GM21447 (cell line): ENCODE measurements around the gene HDAC7.

Experiments used
- ATAC-seq: cut with Tn5 transposase; IDR thresholded peaks from one replicate; pipeline ENCODE4 v1.9.1; 2021; ENCODE audit not compliant: unreplicated experiment

The HDAC7 gene

GRCh38 chr12:47795121-47795813 lies 24.4 kb downstream of the HDAC7 start:
- ATAC-seq = no peak

DNA sequence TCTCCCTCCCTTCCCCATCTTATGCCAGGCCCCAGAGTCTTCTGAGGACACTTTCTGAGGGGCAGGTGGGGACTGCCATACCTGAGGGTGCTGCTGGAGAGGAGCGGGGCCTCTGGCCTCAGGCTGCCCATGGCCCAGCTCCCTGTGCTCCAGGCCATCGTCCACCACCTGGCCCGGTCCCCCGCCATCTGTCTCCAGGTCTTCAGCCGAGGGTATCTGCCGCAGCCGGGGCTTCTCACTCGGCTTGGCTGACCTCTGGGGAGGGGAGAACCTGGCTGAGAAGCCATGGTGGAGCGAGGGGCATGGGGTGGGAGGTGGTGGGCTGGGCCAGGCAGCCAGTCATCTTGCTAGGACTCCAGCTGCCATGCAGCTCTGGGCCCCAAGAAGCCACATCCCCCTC lies 25.0 kb downstream of the HDAC7 start:
- no peak for ATAC-seq

DNA sequence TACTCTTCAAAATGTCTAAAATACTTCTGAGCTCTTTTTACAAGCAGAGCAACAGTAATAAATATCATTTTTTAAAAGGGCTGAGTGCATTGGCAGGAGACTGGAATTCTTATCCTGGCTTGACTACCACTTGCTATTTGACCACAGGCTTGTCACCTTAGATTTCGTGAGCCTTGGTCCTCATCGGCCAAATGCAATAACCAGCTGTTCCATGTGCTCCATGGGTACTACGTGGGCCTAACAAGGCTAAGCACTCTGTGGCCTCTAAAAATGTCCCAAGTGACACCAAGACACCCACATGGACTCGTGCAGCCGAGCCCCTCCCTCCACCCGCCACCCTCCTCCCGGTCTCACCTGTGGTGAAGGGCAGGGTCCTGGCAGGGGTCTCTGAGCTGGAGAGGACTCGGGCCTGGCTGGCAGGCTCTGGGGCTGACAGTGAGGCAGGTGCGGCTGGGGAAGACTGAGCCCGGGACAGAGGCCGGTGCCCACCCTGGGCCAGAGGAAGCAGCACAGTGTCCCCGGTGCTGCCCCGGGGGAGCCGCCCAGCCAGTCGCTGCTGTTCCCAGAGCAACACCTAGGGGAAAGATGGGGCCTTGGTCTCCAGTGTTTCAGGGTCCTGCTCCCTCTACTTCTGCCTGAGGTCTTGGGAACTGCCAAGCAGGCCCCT lies 26.6 kb downstream of the HDAC7 start:
- no peak for ATAC-seq

- no peak for ATAC-seq
These were observed 27.8 kb downstream of the HDAC7 start for GRCh38 chr12:47791874-47792273.

- no peak for ATAC-seq
These were observed 28.4 kb downstream of the HDAC7 start for GRCh38 chr12:47791351-47791746.

DNA sequence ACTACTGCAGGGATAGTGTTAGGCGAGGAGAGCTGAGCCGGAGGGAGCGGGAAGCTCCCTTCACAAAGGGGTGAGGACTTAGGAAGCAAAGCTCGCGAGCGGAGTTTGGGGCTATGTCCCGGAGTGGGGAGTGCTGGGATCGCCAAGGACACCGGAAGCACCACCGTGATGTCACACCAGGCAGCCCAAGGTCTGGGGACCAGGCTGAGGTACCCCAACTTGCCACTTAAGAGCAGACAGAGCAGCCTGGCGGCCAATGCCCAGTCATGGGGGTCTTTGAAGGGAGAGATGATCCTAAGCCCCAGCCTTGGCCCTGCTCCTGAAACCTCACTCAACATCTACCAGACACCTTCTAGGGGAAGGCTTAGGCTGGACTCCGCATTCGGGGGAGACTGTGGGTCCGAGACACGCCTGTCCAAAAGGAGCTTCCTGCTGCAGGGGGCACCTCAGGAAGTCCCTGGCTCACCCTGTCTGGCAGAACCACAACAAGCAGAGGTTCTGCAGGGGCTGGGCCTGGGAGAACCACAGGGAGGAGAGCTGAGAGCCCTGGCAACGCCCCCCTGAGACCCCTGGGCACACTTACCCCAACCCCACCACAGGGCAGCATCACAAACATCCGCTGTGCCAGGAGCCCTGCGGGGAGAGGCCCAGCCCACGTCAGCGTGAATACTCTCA lies 28.9 kb downstream of the HDAC7 start:
- no peak for ATAC-seq

DNA sequence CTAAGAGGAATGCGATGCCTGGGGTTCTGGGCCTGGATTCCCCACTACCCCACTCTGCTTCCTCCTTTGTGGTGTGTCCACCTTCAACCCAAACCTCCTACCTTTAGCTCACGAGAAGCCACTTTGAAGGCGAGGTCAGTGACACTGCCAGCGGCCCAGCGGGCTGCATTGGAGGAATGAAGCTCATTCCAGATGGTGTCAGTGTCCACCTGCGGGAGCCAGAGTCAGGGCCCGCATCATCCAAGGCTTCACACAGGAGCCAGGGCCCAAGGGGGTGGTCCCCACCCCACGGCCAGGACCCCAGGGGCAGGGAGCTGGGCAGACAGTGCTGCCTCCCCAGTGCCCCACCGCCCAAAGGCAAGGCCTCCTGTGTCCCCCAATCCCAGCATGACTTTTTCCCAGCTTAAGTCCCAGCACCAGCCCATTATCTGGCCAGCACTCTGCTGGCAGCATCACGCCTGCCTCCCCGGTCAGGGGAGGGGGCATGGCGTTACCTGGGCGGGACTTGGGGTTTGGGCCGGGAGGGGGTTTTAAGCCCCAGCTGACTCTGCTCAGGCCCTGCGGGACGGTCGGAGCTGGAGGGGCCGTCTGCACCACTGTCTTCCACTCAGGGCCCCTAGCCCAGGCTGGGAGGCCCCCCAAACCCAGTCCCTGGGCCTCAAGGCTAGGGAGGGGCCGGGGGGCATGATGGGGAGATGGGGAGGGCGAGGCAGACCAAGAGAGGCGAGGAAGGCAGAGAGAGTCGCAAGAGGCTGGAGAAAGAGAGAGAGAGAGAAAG lies 29.8 kb downstream of the HDAC7 start:
- ATAC-seq = no peak

DNA sequence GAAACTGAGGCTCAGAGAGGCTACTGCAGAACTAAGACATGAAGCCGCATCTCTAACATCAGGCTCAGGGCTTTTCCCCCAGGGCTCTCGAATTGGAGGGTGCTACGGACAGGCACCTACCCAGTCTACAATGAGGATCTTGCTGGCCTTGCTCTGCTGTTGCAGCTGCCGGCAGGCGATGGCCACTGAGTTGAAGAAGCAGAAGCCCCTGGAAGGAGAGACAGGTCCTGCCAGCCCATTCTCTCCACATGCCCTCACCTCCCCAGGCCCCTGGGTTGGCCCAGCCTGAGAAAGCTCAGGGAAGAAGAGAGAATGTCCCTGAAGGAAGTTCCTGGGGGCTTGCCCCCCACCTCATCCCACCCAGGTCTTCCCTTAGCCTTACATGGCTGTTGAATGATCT lies 30.6 kb downstream of the HDAC7 start:
- no peak for ATAC-seq

DNA sequence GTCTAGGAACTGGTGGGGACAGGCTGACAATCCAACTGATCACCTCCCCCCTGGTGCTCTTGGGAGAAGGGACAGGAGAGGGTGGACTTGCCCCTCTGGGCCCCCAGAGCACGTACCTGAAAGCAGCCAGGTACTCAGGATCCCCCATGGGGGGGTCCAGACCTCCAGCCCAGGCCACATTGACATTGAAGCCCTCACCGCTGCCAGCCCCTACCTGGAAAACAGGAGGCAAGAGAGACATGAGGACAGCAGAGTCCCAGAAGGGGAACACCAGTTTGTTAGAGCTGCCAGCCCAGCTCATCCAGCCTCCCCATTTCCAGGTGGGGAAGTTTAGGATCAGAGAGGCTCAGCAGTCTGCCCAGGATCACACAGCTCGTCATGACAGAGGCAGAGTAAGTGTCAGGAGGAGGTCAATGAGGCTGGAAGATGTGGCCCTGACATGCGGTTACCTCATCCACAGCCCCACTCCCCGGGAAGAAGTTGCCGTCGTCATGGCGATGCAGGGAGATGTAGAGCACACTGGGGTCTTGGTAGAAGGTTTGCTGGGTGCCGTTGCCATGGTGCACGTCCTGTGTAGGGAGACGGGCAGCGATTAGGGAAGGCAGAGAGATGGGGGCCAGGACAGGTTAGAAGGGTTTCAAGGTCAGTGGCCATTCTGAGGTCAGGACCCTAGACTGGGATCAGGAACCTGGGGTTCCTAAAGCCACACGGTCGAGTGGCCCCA lies 31.9 kb downstream of the HDAC7 start:
- no peak for ATAC-seq

GRCh38 chr12:47786662-47787280 lies 32.9 kb downstream of the HDAC7 start:
- no peak for ATAC-seq

DNA sequence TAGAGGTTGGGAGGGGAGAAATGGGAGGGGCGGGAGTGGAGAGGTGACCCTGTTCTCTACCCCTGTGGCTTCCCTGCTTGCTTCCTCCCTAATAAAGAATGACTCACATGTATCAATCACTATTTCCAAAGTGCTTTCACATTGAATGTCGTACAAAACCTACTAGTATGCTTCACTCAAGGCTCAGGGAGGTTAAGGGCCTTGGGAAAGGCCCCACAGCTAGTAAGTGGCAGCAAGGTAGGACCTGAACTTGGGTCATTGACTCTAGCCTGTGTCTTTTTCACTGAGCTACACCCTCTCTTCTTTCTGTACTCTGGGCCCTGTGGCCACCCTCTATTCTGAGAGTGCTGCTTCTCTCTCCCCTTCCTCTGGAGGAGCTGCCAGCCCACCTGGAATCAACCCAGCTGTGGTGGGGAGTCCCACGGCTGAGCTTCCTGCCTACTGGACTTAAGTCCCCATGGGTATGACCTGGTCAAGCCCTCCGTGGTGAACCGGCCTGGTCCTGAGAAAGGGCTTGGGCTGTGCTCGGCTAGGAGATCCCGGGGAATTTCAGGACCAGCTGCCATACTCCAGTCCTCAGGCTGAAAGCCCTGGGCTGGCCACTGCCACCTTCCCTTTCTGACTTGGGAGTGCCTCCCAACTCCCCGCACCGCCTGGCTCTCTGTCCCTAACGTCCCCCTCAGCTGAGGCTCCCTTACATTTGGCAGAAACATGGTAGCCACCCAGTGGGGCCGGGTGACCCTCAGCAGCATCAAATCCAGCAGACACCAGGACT lies 33.6 kb downstream of the HDAC7 start:
- no peak for ATAC-seq

DNA sequence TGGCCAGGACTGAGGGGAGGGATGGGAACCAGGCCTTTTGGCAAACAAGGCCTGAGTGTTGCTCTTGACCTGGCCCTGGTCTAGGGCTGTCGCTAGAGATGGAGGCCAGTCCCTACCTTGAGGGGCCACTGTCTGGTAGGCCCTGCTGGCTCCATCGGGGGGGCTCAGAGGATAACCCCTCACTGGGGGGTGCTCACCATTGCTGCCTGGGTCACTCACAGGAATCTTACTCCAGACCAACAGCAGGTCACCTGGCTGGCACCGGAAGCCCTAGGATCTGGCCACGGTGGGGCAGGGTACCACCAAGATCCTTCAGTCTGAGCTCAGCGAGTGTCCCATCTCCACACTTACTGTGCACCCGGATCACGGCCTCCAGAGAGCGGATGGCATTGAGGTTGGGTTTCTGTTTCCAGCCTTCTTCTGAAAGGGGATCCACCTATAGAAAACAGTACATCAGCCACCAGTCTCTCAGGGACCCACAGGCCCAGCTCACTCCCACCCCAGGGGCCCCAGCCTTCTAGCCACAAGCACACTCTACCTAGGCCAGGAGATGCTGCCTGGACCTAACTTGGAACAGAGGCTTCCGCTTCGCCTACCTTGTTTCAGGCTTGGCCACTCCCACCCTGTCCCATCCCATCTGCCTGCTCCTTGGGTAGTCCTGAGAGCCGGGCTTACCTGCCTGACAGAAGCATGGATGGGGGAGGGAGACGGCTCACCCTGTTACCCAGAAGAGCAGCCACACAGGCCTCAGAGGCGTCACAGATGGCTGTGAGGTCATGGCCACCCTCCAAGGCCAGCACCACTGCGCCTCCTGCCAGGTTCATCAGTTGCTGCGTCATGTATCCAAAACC lies 34.4 kb downstream of the HDAC7 start:
- no peak for ATAC-seq

GRCh38 chr12:47783821-47784819 lies 35.6 kb downstream of the HDAC7 start:
- no peak for ATAC-seq

GRCh38 chr12:47783024-47783755 lies 36.5 kb downstream of the HDAC7 start:
- ATAC-seq = no peak

GRCh38 chr12:47782372-47782770 lies 37.3 kb downstream of the HDAC7 start:
- ATAC-seq = no peak

- no peak for ATAC-seq
These were observed 38.0 kb downstream of the HDAC7 start for GRCh38 chr12:47781479-47782371.
